ENCODE results near the gene UNC13A.

GRCh38 chr19:17553256-17553655 is 134.9 kb downstream of the UNC13A start:
- no peak for TF ChIP-seq CTCF (conservative IDR thresholded peaks at IDR 0.05; ENCODE audit: low read depth, low read length)
- no peak for TF ChIP-seq EZH2 (IDR thresholded peaks at IDR 0.05; ENCODE audit: borderline replicate concordance, low read depth, low read length, poor library complexity, severe bottlenecking)
